SU-DHL-6 (cell line): ENCODE results near the gene CACNA1C.

Experiments used
- EZH2phosphoT487 ChIP-seq: fragments of 200-600 bp; sonication (generic), shearing (Covaris generic); conservative IDR thresholded peaks from 2 replicates; pipeline ENCODE4 v1.6.1; 2018; ENCODE audit warnings: mild to moderate bottlenecking, antibody characterized with exemption, low read length, moderate library complexity, mixed read lengths
- TF ChIP-seq, protein P1 (sequence below): fragments of 200-600 bp; sonication (generic); IDR thresholded peaks from one replicate; pipeline ENCODE4 v1.5.1; 2017; ENCODE audit warnings: antibody characterized with exemption, mild to moderate bottlenecking, low read length, moderate library complexity; ENCODE audit not compliant: insufficient read depth, poor library complexity, severe bottlenecking

DNA sequence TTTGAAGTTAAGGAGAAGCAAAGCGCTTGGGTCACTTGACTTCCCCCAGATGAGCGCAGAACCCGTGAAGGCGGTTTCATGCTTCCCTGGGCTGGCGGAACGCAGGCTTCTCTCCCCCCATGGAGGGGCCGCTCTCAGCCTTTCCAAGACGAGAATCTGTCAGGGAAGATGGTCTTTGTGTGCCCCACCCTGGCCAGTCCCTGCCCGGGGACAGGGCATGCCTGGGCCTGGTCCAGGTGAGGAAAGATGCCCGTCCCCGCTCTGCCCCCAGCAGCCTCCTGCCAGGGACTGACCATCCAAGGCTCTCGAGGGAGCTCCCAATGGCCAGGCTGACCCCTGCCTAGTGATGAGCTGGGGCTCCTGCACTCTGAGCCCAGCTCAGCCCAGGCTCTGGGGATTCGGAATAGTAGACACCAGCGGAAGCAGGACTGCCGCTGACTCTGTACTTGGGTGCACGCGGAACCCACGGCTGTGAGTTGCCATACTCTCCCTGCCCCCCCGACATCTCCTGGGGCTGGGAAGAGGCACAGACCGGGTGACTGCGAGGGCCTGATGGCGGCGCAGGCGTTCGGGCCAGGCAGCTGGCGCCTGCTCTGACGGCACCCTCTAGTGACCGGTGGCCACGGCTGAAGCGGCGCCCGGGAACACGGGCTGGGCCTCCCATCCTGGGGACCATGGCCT lies 599.8 kb downstream of the CACNA1C start:
- TF ChIP-seq, protein P1, sequence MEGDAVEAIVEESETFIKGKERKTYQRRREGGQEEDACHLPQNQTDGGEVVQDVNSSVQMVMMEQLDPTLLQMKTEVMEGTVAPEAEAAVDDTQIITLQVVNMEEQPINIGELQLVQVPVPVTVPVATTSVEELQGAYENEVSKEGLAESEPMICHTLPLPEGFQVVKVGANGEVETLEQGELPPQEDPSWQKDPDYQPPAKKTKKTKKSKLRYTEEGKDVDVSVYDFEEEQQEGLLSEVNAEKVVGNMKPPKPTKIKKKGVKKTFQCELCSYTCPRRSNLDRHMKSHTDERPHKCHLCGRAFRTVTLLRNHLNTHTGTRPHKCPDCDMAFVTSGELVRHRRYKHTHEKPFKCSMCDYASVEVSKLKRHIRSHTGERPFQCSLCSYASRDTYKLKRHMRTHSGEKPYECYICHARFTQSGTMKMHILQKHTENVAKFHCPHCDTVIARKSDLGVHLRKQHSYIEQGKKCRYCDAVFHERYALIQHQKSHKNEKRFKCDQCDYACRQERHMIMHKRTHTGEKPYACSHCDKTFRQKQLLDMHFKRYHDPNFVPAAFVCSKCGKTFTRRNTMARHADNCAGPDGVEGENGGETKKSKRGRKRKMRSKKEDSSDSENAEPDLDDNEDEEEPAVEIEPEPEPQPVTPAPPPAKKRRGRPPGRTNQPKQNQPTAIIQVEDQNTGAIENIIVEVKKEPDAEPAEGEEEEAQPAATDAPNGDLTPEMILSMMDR, result no peak
- TF ChIP-seq EZH2phosphoT487, result no peak
